ENCODE data around the gene SURF1.
"Not testable (repeated sequence)": the region's sequence is repeated elsewhere in the genome, so short reads cannot be mapped to it uniquely, and the experiment has no call there.

SURF1 gene

GRCh38 chr9:133378408-133378962 is 22.2 kb upstream of the SURF1 start:
- DNase-seq (ENCODE audit: low read depth in 1 of 2, low spot score in 1 of 2), result peak in 1 of 2 experiments; percentile 35
- Histone ChIP-seq H3K27ac (replicated peaks) (no peak overlapping the region), H3K27me3 (ENCODE audit: insufficient read depth, poor library complexity, severe bottlenecking) (no peaks in the 10 kb centered on the region), H3K4me3 (replicated peaks; ENCODE audit: insufficient read depth, low read length) (no peak overlapping the region)
- TF ChIP-seq, protein P1, sequence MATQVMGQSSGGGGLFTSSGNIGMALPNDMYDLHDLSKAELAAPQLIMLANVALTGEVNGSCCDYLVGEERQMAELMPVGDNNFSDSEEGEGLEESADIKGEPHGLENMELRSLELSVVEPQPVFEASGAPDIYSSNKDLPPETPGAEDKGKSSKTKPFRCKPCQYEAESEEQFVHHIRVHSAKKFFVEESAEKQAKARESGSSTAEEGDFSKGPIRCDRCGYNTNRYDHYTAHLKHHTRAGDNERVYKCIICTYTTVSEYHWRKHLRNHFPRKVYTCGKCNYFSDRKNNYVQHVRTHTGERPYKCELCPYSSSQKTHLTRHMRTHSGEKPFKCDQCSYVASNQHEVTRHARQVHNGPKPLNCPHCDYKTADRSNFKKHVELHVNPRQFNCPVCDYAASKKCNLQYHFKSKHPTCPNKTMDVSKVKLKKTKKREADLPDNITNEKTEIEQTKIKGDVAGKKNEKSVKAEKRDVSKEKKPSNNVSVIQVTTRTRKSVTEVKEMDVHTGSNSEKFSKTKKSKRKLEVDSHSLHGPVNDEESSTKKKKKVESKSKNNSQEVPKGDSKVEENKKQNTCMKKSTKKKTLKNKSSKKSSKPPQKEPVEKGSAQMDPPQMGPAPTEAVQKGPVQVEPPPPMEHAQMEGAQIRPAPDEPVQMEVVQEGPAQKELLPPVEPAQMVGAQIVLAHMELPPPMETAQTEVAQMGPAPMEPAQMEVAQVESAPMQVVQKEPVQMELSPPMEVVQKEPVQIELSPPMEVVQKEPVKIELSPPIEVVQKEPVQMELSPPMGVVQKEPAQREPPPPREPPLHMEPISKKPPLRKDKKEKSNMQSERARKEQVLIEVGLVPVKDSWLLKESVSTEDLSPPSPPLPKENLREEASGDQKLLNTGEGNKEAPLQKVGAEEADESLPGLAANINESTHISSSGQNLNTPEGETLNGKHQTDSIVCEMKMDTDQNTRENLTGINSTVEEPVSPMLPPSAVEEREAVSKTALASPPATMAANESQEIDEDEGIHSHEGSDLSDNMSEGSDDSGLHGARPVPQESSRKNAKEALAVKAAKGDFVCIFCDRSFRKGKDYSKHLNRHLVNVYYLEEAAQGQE (IDR thresholded peaks at IDR 0.05; ENCODE audit: insufficient replicate concordance, low read depth), result no peak
- TF ChIP-seq SPI1 (IDR thresholded peaks at IDR 0.05; ENCODE audit: borderline replicate concordance, low read depth), result no peak
- TF ChIP-seq GABPA (IDR thresholded peaks at IDR 0.05; ENCODE audit: low read depth), result no peak
- no peak for TF ChIP-seq POLR2AphosphoS5 (IDR thresholded peaks at IDR 0.05; ENCODE audit: low read depth)
- TF ChIP-seq, protein P2, sequence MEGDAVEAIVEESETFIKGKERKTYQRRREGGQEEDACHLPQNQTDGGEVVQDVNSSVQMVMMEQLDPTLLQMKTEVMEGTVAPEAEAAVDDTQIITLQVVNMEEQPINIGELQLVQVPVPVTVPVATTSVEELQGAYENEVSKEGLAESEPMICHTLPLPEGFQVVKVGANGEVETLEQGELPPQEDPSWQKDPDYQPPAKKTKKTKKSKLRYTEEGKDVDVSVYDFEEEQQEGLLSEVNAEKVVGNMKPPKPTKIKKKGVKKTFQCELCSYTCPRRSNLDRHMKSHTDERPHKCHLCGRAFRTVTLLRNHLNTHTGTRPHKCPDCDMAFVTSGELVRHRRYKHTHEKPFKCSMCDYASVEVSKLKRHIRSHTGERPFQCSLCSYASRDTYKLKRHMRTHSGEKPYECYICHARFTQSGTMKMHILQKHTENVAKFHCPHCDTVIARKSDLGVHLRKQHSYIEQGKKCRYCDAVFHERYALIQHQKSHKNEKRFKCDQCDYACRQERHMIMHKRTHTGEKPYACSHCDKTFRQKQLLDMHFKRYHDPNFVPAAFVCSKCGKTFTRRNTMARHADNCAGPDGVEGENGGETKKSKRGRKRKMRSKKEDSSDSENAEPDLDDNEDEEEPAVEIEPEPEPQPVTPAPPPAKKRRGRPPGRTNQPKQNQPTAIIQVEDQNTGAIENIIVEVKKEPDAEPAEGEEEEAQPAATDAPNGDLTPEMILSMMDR (IDR thresholded peaks at IDR 0.05; ENCODE audit: insufficient read depth, low read length), result no peak

DNA sequence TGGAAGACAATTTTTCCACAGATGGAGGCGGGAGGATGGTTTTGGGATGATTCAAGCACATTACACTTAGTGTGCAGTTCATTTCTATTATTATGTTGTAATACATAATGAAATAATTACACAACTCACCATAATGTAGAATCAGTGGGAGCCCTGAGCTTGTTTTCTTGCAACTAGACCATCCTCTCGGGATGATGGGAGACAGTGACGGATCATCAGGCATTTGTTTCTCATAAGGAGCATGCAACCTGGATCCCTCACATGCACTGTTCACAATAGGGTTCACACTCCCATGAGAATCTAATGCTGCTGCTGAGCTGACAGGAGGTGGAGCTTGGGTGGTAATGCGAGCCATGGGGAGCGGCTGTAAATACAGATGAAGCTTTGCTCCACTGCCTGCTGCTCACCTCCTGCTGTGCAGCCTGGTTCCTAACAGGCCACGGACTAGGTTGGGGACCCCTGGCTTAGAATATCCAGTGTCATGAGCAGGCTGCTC is 21.5 kb upstream of the SURF1 start:
- Histone ChIP-seq H3K27ac (replicated peaks) (no peak overlapping the region), H3K4me3 (replicated peaks; ENCODE audit: insufficient read depth, low read length) (no peak overlapping the region), H3K27me3 (ENCODE audit: insufficient read depth, poor library complexity, severe bottlenecking) (no peaks in the 10 kb centered on the region)
- TF ChIP-seq POLR2AphosphoS5 (IDR thresholded peaks at IDR 0.05; ENCODE audit: low read depth), result no peak
- TF ChIP-seq GABPA (IDR thresholded peaks at IDR 0.05; ENCODE audit: low read depth), result no peak
- TF ChIP-seq, protein P1 (IDR thresholded peaks at IDR 0.05; ENCODE audit: insufficient replicate concordance, low read depth), result no peak
- TF ChIP-seq, protein P2 (IDR thresholded peaks at IDR 0.05; ENCODE audit: insufficient read depth, low read length), result no peak
- TF ChIP-seq SPI1 (IDR thresholded peaks at IDR 0.05; ENCODE audit: borderline replicate concordance, low read depth), result no peak
- DNase-seq (ENCODE audit: low read depth in 1 of 2, low spot score in 1 of 2), result no peak

GRCh38 chr9:133377280-133377679 is 21.0 kb upstream of the SURF1 start:
- not testable (repeated sequence) for H3K27me3 ChIP-seq (ENCODE audit: insufficient read depth, poor library complexity, severe bottlenecking); DNase-seq (ENCODE audit: low read depth in 1 of 2, low spot score in 1 of 2); H3K27ac ChIP-seq (replicated peaks); H3K4me3 ChIP-seq (replicated peaks; ENCODE audit: insufficient read depth, low read length)

- TF ChIP-seq, protein P1 (IDR thresholded peaks at IDR 0.05; ENCODE audit: insufficient replicate concordance, low read depth), result no peak
- peak; percentile 66; the same call in 1 of the 2 replicates for TF ChIP-seq POLR2AphosphoS5 (IDR thresholded peaks at IDR 0.05; ENCODE audit: low read depth)
- TF ChIP-seq SPI1 (IDR thresholded peaks at IDR 0.05; ENCODE audit: borderline replicate concordance, low read depth), result 0 out of 2 replicates have a peak, but pooled peaks have one; percentile 17
- DNase-seq (ENCODE audit: low read depth in 1 of 2, low spot score in 1 of 2), result peak; percentile 89 to 93
Observed at GRCh38 chr9:133375724-133376654, 19.7 kb upstream of the SURF1 start, which contains the start of the genes STKLD1 and SURF4. Gene STKLD1 (plus strand): TSS chr9:133376366. CDS start chr9:133376474, 108 bp downstream. Gene SURF4 (minus strand): TSS chr9:133376060. CDS start chr9:133375969, 91 bp downstream.

More at GRCh38 chr9:133375724-133376654, 19.7 kb upstream of the SURF1 start, which contains the start of the genes STKLD1 and SURF4:
- Histone ChIP-seq H3K27me3 (ENCODE audit: insufficient read depth, poor library complexity, severe bottlenecking) (no peaks in the 10 kb centered on the region), H3K27ac (replicated peaks) (peak within 1 kb of the TSS; percentile 95), H3K4me3 (replicated peaks; ENCODE audit: insufficient read depth, low read length) (peak within 1 kb of the TSS; percentile 82)

Data from HL-60 (cell line).